ENCODE data around the gene CACNA1C. TPM values are rescaled to one million over a fixed set of nuclear protein-coding genes. Genes with fewer than 3 reads are reported as not detected.

Gene CACNA1C
- total RNA-seq, 1 donor from 2014 or later, result 201 TPM

DNA sequence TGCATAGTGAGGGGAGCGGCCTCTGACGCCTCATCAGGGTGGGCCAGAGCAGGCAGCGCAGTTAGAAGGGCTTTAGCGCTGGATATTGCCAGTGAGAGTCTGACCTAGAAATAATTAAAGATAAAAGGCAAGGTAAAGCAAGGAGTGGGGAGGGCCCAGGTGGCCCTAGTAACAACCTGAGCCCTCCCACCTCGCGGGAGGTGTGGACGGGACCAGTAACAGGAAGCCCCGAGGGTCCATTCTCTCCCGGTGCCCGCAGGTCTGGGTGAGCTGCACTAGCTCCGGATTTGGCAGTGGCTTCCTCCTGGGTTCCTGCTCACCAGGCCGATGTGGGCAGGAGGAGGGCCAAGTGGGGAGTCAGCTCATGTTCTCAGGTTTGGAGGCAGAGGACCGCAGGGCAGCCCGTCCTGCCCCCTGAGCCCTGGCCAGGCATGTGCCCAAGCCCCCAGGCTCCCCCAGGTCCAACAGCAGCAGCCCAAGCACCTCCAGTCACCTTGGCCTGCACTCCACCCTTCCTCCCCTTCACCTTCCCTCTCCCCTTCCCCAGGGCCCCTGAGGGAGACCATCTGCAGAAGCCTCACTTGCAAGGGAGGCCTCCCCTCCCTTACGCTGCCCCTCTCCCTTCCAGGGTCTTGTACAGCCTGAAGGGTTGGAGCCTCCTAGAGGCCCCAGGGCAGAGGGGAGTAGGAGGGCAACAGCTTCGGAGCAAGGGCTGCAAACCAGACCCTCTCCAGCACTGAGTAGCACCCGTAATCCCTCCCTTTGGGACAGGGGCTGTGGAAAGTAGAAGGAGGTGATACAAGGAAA is 597.7 kb downstream of the CACNA1C start:
- DNase-seq (no peak), ATAC-seq (no peak)
- intact Hi-C loops (cut with micrococcal nuclease), result no loop called here

DNA sequence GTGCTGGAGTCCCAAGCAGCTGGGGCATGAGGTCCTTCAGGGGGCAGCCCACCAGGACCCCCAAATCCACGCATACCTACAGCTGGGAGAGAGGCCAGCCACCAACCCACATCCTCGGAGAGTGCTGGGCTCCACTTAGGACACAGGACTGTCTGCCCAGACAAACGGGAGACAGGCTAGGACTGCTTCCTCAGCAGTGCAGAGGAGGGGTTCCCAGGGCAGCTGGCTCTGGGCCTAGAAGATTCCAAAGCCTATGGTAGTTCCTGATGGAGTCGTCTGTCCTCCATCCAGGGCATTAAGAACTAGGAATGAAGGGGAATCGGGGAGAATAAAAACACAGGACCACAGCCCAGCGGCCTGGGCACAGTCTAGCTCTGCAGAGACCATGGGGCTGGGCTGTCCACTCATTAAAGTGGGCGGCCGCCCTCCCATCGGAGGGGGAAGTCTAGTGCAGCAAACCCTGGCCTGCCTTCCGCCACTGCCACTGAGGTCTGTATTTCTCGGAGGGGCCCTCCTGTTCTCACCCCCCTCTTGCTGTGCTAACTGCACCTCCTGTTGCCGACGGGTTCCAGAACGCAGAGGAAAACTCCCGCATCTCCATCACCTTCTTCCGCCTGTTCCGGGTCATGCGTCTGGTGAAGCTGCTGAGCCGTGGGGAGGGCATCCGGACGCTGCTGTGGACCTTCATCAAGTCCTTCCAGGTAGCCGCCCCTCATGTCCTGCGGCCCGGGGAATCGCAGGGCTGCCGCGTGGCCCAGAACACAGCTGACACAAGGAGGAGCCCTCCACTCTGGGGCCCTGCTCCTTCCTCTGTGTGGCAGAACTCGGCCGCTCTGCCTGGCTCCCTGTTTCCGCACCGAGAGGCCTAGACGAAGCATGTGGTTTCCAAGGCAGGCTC is 598.5 kb downstream of the CACNA1C start:
- intact Hi-C loops (cut with micrococcal nuclease), result no loop called here
- DNase-seq, result no peak
- no peak for ATAC-seq

DNA sequence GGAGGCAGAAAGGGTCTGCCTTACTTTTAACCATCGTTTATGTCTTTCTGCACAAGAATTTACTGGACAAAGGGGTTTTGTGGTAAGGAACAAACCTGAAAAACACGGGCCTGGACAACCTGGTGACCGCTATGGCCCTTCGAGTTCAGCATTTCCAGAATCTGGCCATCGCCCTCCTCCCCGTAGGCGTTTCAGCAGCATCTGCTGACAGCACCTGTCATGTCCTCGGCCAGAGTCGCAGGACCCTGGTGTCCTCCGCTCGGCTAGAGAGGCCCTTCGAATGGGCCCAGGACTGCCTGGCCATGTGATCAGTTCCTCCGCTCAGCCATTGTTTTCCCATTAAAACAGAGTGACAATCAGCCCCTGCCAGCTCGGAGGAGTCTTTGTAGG is 599.2 kb downstream of the CACNA1C start:
- intact Hi-C loops (cut with micrococcal nuclease), result no loop called here
- ATAC-seq, result no peak
- no peak for DNase-seq

DNA sequence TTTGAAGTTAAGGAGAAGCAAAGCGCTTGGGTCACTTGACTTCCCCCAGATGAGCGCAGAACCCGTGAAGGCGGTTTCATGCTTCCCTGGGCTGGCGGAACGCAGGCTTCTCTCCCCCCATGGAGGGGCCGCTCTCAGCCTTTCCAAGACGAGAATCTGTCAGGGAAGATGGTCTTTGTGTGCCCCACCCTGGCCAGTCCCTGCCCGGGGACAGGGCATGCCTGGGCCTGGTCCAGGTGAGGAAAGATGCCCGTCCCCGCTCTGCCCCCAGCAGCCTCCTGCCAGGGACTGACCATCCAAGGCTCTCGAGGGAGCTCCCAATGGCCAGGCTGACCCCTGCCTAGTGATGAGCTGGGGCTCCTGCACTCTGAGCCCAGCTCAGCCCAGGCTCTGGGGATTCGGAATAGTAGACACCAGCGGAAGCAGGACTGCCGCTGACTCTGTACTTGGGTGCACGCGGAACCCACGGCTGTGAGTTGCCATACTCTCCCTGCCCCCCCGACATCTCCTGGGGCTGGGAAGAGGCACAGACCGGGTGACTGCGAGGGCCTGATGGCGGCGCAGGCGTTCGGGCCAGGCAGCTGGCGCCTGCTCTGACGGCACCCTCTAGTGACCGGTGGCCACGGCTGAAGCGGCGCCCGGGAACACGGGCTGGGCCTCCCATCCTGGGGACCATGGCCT is 599.8 kb downstream of the CACNA1C start:
- DNase-seq (no peak), ATAC-seq (no peak)
- intact Hi-C loops (cut with micrococcal nuclease), result no loop called here

DNA sequence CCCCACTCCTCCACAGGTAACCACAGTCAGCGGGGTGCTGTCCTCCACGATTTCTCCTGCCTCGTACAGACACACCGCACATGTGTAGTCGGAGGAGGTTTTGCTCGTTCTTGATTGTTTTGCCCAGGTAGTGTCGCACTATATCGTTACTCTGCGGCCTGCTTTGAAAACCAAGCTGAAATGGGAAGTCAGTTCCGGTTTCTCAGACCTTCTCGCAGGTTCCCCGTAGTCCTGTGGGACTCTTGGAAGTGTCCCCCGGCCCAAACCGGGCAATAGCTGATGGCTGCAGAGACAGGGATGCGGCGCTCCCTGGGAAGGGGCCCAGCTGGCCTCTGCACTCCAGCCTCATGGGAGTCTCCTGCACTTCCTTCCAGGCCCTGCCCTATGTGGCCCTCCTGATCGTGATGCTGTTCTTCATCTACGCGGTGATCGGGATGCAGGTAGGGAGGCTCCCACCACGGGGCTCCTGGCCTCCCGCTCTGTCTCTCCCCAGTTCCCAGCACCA is 600.7 kb downstream of the CACNA1C start:
- intact Hi-C loops (cut with micrococcal nuclease), result no loop called here
- DNase-seq (no peak), ATAC-seq (no peak)

DNA sequence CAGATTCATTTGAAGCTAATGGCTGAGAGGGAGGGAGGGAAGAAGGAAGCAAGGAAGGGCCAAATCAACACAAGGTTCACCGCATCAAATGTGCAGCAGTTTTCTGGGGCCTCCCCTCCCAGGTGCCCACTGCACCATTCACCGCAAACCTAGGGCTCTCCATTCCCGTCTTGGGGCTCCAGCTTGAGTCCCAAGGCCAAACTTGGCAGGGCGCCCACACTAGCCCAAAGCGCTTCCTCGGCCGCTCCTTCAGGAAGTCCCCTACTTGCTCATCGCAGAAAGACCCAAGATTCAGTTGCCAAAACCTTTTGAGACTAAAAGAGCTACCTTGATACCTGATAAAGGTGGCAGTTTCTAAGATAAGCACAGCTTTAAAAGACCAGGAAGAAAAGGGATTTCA is 601.5 kb downstream of the CACNA1C start:
- intact Hi-C loops (cut with micrococcal nuclease), result no loop called here
- DNase-seq, result no peak
- no peak for ATAC-seq

DNA sequence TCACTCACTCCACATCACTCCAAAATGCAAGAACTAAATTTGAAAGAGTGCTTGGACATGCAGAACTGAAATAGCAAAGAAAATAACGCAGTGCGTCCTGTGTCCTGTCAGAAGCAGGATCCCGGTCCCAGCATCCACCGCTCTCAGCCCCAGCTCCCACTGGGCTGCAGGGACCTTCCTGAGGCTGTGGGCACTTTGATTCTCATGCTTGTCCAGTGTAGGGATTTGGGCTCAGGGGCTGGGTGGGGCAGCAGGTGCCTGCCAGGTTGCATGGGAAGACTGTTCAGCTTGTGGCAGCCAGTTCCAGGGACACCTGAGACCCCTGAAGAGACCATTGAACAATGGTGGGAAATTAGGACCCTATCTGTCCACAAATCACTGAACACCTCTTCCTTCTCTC is 602.0 kb downstream of the CACNA1C start:
- intact Hi-C loops (cut with micrococcal nuclease), result no loop called here
- DNase-seq, result no peak
- no peak for ATAC-seq

DNA sequence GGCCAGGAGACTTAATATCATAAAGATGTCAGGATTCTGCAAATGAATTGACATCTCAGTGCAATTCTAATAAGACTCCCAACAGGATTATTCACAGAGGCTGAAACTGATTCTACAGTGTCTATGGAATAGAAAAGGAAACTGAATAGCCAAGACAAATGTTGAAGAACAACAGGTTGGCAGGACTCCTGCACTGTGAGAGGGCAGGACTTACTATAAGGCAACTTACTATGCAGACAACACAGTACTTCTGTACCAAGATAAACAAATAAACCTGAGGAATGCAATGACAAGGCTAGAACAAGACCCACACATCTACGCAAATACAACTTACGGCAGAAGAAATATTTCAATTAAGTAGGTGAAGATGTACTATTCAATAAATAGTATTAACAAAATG is 609.7 kb downstream of the CACNA1C start:
- no peak for DNase-seq
- intact Hi-C loops (cut with micrococcal nuclease), result no loop called here
- no peak for ATAC-seq

DNA sequence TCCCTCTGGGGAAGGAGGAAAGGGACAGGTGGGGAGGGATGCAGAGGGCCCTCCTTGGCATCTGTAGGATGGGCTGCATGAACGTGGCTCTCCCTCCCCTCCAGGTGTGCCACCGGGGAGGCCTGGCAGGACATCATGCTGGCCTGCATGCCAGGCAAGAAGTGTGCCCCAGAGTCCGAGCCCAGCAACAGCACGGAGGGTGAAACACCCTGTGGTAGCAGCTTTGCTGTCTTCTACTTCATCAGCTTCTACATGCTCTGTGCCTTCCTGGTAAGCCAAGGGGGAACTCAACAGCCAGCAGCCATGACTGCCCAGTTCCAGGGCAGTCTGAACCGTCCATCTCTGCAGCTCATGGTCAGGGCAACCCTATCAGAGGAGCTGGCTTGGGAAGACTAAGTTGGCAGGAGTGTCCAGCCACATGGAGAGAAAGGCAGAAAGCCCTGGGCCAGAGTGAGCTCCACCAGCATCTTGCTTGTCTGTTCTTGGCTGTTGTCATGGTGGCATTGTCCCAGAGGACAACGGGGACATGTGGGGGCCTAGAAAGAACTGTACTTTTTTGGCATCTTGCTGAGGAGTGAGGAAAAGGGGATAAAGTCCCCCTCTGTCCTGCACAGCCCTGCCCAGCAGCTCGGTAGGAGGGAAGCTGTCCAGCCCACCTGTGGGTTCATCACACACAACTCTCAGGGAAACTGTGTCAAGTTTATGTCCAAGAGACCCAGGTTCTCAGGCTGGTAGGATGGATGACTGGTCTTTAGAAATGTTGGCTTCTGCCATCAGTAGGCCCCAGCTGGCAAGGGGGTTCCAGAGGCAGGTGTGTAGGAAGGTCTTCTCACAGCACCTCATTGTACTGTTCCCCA is 612.2 kb downstream of the CACNA1C start:
- ATAC-seq (no peak), DNase-seq (no peak)
- intact Hi-C loops (cut with micrococcal nuclease), result no loop called here

DNA sequence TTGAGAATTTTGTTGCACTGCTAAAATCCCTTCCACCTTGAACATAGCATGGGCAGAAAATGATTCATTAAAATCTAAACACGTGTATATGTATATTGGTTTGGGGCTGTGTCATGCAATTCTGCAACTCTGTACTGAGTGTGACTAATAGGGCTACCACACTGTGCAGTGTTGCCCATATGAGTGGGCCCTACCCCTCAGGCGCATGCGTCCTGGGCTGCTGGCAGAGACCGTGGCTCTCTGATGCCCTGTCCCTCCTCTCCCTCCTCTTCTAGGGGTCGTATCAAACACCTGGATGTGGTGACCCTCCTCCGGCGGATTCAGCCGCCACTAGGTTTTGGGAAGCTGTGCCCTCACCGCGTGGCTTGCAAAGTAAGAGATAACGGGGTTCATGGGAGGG is 613.6 kb downstream of the CACNA1C start:
- no peak for DNase-seq
- intact Hi-C loops (cut with micrococcal nuclease), result no loop called here
- ATAC-seq, result no peak

DNA sequence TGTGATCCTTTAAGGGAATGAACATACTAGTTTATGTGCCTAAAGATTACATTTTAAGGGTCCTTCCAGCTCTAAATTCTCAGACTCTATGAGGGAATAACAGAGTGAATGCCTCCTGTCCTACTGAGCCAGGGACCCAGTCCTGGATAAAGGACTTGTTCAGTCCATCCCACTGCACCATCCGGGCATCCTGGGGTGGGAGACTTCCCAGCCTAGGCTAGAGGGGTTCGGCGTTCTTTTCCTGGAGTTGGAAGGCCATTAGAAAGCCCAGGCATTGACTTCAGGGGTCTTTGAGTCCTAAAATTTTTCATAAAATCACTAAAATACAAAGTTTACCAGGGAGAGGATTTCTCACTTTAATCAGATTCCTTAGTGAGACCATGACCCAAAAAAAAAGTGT is 614.1 kb downstream of the CACNA1C start:
- intact Hi-C loops (cut with micrococcal nuclease), result no loop called here
- ATAC-seq (no peak), DNase-seq (no peak)

DNA sequence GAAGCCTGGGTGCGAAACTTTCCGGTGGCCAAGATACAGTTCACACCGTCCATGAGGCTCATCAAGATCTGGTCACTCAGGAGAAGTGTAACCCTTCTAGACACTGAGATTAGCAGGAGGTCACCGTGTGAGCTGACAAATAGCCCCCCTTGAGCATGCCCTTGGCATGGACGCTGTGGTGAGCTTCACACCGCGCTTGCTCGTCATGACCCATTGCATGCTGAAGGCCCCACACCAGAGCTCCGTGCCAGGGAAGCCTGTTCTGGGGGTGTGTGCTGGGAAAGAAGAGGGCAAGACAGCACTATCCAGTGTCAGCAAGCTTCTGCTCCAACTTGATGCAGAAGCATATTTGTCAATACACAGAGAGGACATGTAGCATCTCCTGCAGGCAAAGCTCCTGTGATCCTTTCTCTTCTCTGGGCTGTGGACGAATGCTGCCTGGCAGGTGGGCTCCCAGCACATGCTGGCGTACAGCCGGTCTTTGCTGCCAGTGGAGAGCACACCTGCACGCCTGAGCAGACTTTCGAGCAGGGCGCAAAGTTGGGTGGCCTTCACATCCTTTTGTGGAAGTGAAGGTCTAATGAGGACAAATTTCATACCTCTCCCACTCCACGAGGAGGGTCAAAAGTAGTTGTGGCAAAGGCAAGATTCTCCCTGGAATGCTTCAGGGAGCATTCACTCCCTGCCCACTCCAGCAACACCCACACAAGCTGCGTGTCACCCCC is 615.1 kb downstream of the CACNA1C start:
- DNase-seq (no peak), ATAC-seq (no peak)
- intact Hi-C loops (cut with micrococcal nuclease), result no loop called here

DNA sequence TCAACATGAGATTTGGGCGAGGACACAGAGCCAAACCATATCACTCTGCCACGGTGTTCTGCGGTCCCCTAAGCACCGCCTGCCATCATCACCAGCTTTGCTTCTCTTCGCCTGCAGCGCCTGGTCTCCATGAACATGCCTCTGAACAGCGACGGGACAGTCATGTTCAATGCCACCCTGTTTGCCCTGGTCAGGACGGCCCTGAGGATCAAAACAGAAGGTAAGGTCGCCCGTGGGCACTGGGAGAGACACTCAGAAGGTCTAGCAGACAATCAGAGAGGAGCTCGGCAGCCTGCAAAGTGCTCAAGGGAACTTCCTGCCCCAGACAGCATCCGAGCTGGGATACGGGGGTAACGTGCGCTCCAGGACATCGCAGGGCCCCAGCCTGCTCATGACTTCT is 616.0 kb downstream of the CACNA1C start:
- DNase-seq, result no peak
- intact Hi-C loops (cut with micrococcal nuclease), result no loop called here
- ATAC-seq, result no peak

DNA sequence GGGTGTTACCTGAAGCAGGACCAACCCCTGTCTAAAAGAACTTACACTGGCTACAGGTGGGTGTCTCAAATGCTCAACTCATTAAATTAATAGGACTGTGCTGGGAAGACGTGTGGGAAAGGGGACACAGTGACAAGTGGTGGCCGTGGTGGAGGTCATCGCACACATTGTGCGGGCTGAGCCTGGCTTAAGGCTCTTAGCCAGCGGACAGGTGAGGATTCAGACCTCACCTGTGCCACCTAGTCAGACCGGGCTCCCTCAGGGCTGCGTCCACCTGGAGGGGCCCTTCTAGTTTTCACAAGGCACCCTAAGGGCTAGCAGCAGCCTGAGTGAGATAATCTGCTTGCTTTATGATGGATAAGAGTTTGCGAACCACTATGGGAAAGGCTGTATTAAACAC is 616.8 kb downstream of the CACNA1C start:
- no peak for ATAC-seq
- no peak for DNase-seq
- intact Hi-C loops (cut with micrococcal nuclease), result no loop called here

DNA sequence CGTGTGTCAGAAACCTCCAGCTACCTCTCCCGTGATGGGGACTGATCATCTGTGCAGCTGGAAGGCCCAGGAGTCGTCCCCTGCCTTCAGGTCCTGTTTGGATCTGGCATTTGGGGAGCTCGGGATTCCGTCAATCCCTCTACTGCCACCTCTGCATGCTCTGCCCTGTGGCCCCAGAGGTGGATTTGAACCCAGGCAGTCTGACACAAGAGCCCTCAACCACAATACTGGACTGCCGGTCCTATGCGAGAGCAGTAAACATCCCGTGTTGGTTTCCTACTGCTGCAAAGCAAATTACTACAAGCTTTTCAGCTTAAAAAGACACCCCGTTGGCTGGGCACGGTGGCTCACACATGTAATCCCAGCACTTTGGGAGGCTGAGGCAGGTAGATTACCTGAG is 620.1 kb downstream of the CACNA1C start:
- intact Hi-C loops (cut with micrococcal nuclease), result no loop called here
- ATAC-seq (no peak), DNase-seq (no peak)

DNA sequence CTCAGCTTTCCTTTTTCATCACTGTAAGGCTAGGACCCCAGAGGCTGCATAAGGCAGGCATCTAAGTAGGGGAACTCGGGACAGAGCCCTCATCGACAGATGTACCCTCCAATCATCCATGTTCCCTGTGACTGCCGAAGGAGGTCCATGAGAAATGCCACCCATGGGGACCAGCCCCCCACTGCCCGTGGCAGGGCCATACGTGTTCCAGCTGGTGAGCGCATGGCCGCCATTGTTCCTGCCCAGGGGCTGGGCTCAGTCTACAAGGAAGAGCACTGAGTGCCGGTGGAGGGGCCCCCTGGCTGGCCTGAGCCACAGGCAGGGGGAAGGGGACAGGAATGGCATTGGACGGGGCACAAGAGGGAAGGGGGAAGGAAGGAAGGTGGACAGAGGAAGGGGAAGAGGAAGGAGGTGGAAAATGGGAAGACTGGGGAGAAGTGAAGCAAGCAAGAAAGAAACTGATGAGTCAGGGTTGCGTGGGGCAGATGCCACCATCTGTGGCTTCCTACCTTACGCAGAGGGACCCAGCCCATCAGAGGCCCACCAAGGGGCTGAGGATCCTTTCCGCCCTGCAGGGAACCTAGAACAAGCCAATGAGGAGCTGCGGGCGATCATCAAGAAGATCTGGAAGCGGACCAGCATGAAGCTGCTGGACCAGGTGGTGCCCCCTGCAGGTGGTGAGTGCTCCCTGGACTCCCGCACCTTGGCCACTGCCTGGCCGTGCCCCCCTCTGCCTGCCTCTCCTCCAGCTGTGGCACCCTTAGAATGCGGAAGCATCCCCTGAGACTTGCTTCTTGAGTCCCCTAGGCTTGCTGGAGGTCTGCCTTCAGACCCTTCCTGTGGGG is 621.4 kb downstream of the CACNA1C start:
- ATAC-seq (no peak), DNase-seq (no peak)
- intact Hi-C loops (cut with micrococcal nuclease), result no loop called here

DNA sequence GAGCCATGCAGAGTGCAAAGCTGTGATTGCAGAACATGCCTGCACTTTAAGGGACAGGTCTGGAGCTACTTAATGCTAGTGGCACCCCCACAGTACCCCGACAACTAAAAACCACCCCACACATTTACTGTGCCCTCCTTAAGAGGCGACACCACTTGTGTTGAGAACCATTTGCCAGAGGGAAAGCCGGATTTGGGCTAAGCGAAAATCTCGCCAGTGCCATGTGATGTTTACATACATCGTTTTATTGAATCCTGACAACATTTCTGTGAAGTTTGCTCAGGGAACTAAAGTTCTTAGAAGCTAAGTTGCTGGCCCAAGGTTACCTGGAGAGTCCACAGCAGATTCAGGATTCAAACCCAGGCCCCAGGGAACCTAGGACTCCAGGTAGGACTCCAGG is 623.0 kb downstream of the CACNA1C start:
- intact Hi-C loops (cut with micrococcal nuclease), result no loop called here
- ATAC-seq (no peak), DNase-seq (no peak)

Data from left ventricle myocardium superior (tissue), 1 donor.